NCI-H2227 (cell line): ENCODE data around the gene PLCH1.

Experiments
- DNase-seq: peaks from one replicate; lab custom pipeline; 2025; ENCODE audit not compliant: unreplicated experiment; lab: John Stamatoyannopoulos, UW

The PLCH1 gene

DNA sequence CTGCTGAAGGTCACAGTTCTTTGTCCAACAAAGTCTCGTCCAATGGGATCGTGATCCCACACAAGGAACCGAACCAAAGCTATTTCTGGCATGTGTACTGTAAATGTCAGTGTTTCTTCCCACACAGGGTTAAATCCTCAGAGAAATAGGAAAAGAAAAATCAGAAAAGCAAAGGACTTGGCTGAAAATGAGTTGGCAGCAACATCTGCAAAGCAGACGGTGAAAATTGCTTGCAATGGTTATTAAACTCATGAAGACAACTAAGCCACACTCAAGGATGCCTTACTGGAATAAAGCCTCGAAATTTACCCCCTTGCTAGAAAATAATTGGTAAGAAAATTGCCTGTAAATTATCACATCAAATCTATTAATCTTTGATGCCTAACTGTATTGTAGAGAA lies 256.2 kb downstream of the PLCH1 start:
- no peak for DNase-seq

DNA sequence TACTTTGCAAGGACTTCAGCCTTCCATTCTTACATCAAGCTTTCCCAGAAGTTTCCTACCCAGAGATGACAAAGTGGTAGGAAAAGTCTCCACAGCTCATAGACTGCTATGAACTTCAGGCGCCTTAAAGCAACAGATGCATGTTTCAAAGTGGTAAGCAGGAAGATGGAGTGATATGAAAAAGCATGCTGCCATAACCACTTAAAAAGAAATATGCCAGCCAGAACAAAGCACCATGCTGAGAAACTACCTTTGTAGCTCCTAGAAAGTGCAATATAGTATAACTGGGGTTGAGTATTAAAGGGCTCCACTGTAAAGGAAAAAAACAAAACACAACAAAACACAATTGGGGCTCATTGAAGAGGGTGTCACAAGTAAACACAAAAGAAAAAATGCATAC lies 259.0 kb downstream of the PLCH1 start:
- no peak for DNase-seq

GRCh38 chr3:155481591-155481990 lies 263.3 kb downstream of the PLCH1 start:
- DNase-seq: no peak

DNA sequence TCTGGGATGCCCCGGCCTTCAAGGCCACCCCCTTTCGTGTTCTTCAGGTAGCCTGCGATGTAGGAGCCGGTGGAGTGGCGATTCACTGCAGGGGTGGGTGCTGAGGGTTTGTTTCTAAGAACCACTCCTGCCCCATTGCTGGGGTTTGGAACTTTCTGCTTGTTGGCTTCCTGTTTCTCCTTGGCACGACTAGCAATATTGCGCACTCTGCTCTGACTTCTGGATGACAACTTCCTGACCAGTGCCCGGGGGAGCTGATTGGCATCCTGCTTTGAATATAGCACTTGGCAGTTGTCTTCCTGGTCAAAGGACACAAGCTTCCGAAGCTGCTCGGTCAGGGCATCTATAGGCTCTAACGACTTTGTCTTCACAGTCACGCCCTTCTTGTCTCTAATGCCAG lies 263.8 kb downstream of the PLCH1 start:
- no peak for DNase-seq

DNA sequence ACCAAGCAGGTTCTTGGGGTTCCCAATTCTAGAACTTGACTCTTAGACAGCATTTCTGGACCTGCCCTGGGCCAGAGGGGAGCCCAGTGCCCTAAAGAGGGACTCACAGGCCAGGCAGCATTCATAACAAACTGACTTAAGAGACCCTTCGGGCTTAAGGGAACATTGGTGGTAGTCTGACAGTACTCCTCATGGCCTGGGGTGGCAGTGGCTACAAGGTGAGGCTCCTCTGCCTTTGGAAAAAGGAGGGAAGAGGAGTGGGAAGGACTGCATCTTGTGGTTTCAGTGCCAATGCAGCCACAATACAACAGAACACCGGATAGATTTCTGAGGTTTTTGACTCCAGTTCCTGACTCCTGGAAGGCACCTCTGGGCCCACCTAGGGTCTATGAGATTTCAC lies 279.2 kb downstream of the PLCH1 start:
- DNase-seq: no peak

GRCh38 chr3:155462672-155463071 lies 282.2 kb downstream of the PLCH1 start:
- no peak for DNase-seq

DNA sequence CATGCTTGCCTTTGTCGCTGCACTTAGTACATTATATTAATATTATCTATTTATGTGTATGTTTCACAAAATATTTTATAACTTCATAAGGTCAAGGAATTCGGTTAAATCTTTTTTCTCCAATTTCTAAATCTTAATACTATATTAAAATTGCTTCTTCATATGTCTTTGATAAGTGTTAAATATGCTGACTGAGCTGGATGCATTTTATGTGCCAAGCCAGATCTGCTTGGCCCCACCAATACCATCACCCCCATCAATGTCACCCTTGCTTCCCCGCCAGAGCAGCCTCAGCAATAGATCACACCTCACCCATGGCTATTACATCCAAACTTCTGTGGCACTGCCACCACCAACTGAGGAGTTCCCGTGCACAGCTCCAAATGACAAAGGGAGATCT lies 287.3 kb downstream of the PLCH1 start:
- DNase-seq: no peak

GRCh38 chr3:155455765-155456164 lies 289.1 kb downstream of the PLCH1 start:
- no peak for DNase-seq

DNA sequence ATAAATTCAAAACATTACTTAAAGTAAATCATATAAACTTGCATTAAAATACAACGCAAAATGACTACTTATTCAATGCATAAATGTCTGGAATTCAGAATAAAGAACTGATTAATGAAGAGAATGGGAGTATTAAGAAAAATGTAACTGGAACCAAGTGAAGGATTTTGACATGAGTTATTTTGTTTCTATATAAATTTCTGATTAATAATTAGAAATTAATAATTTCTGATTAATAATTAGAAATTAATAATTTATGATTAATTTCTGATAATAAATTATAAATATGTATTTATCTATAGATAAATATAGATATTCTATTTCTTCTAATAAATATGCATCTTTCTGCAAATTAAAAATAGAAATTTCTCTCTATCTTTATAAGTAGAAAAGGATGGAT lies 291.4 kb downstream of the PLCH1 start:
- no peak for DNase-seq

DNA sequence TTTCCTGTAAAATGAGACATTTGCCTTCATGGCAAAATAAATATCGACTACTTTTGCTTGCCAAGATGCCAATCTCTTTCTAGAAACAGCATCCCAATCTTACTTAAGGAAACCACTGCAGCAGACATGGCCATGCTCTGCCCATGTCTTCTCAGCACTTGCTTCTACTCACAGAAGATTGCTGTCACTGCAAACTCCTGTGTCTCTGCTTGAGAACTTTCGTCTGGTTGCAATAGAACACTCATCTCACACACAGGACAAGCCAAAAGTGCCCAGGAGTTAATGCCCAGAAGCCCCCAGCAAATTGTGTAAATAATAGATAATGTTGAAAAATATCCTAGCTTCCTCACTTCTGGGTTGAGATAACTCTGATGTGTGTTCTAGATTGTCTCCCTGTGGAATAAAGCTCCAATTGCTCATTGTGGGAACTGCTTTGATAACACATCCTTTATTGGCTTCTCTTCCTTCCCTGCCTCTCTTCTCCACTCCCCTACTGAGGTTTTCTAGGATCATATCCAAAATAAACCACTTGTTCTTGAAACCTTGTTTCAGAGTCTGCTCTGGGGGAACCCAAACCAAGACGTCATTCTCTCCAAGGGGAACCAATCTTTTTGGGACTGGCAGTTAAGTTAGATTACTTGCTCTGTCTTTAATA lies 295.1 kb downstream of the PLCH1 start:
- DNase-seq: no peak

DNA sequence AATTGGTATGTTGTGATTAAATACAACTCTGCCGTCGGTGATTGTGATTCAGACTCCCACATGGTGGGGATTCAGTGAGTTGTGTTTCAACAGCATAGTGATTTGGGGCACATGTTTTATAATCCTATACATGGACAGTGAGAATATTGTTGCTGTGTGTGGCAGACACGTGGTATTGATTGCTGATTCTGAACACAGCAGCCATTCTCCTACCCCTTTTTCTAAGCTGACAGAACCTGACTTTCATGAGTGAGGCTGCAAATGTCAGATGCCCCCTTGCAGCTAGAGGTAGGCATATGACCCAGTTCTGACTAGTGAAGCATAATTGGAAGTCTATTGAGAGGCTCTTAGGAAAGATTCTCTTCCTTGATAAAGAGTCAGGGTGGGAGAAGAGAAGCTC lies 296.3 kb downstream of the PLCH1 start:
- DNase-seq: no peak

DNA sequence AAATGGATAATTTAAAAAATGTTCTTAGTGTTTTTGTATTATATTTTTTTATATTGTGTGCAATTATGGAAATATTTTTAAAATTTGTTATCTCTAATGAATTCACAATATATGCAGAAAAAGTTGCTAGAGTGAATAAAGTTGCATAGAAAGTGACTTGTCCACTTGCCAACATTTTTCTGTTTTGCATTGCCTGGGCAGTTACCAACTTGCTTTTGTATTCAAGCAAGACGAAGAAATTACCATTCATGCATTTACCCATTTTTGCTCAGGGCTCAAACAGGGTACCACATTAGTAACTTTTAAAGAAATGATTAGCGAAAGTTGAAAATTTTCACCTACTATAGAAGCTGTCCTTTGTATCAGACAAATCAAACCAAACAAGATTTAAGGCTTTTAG lies 298.5 kb downstream of the PLCH1 start:
- no peak for DNase-seq

GRCh38 chr3:155444771-155445170 lies 300.1 kb downstream of the PLCH1 start:
- DNase-seq: no peak

DNA sequence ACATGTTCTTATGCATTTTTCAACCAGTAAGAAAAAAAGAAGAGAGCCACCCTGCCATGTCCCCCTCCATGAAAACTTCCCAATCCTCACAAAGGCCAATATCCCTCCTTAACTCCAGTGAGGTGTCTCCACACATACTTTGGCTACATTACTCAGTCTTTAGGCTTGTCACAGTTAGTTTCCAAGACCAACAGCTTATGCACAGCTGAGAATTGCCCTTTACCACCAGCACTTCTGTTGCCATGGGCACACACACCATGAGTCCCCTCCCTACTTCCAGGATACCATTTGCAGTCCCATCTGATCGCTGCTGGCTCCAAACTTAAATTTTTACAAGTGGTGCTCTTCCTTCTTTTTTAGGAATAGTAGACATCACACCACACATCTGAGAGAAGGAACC lies 301.1 kb downstream of the PLCH1 start:
- no peak for DNase-seq

- DNase-seq: no peak
Measured at GRCh38 chr3:155442072-155442471, 302.8 kb downstream of the PLCH1 start.

DNA sequence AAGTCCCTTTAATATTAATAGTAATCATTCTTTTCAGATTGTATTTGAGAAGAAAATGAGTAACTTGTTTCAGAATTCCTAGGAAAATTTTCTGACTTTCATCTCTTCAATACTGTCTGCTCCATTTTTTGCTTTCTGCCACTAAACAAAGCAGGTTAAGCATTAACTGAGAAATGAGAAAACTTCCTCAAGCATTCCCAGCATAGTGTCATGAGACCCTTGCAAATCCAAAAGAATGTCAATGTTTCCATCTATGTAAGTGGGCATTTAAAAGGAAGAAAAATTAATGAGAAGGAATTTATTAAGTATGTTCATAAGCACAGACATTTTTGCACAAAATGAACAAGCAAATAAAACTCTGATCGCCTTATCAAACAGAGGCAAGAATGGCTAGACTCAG lies 303.4 kb downstream of the PLCH1 start:
- DNase-seq: no peak

GRCh38 chr3:155441026-155441425 lies 303.8 kb downstream of the PLCH1 start:
- no peak for DNase-seq

- DNase-seq: no peak
Measured at GRCh38 chr3:155435821-155436220, 309.1 kb downstream of the PLCH1 start.

- no peak for DNase-seq
Measured at GRCh38 chr3:155431856-155432570, 312.9 kb downstream of the PLCH1 start.

DNA sequence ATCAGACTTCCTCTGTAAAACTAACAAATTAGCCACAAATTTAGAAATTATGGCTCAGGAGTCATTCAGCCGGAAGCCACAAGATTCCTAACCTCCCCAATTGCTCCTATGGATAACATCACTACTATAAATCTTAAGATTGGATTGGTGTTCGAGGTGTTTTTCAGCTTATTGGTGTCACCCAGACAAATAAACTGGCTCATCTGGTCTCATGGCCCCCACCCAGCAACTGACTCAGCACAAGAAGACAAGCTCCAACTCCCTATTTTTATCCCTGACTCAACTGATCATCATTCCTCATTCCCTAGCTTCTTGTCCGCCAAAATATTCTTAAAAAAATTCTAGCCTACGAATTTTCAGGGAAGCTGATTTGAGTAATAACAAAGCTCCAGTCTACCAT lies 316.3 kb downstream of the PLCH1 start:
- no peak for DNase-seq

- no peak for DNase-seq
Measured at GRCh38 chr3:155426524-155427230, 318.2 kb downstream of the PLCH1 start.

DNA sequence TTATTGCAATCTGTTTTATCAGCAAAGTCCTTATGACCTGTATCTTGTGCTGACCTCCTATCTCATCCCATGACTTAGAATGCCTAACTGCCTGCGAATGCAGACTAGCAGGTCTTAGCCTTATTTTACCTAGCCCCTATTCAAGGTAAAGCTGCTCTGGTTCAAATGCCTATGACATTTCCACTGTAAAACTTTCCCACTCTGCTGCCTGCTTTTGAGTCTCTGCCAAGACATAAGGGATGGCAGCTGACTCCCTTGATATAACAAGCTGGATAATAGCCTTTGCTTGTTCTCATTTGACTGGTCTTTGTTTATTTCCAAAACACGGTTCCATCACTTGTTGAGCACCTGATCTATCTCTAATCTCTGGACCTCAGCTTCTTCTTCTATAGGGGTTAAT lies 319.5 kb downstream of the PLCH1 start:
- no peak for DNase-seq
